HepG2 (cell line): ENCODE data around the gene KCNH6. TPM values are rescaled to one million over a fixed set of nuclear protein-coding genes. Genes with fewer than 3 reads are reported as not detected.

ENCODE experiments used
- AHR ChIP-seq: IDR thresholded peaks from 2 replicates; pipeline ENCODE4 v1.6.1; 2018; ENCODE audit warnings: missing genetic modification reagents, missing compliant biosample characterization
- AKAP8 ChIP-seq: sonication (generic); formaldehyde crosslinking; IDR thresholded peaks from 2 replicates; pipeline ENCODE4 v1.5.1; 2020; ENCODE audit warnings: mild to moderate bottlenecking, missing genetic modification reagents
- GABPA ChIP-seq, 2 experiments: IDR thresholded peaks; 2 replicates each; pipeline ENCODE4 v1.6.1; 2011 to 2016; ENCODE audit warnings: low read depth in 2 of 2, low read length in 1 of 2, missing biosample characterization in 1 of 2, missing genetic modification characterization in 1 of 2
- HNRNPK ChIP-seq: fragments of 200-400 bp; formaldehyde crosslinking; IDR thresholded peaks from 2 replicates; pipeline ENCODE4 v1.6.1; 2018; ENCODE audit warnings: low read length, low read depth, moderate library complexity, mild to moderate bottlenecking; ENCODE audit not compliant: poor library complexity, severe bottlenecking
- HNRNPUL1 ChIP-seq: fragments of 200-400 bp; formaldehyde crosslinking; IDR thresholded peaks from 2 replicates; pipeline ENCODE4 v1.6.1; 2017; ENCODE audit warnings: low read depth, mild to moderate bottlenecking, low read length, moderate library complexity
- KDM2A ChIP-seq: sonication (generic); formaldehyde crosslinking; IDR thresholded peaks from 2 replicates; pipeline ENCODE4 v1.4.0; 2020; ENCODE audit warnings: low read depth, missing genetic modification reagents, borderline replicate concordance
- MBNL3 ChIP-seq: fragments of 250-450 bp; sonication (Bioruptor Pico); conservative IDR thresholded peaks from 2 replicates; pipeline ENCODE4 v1.8.0; 2022; ENCODE audit warnings: mild to moderate bottlenecking, inconsistent platforms
- MZF1 ChIP-seq: sonication (generic); formaldehyde crosslinking; IDR thresholded peaks from 2 replicates; pipeline ENCODE4 v1.8.1; 2023; ENCODE audit warnings: mild to moderate bottlenecking, missing genetic modification reagents, borderline replicate concordance
- PCBP1 ChIP-seq: fragments of 200-400 bp; formaldehyde crosslinking; IDR thresholded peaks from 2 replicates; pipeline ENCODE4 v1.6.1; 2017; ENCODE audit warnings: mild to moderate bottlenecking, low read depth, low read length, borderline replicate concordance
- POLR2AphosphoS5 ChIP-seq: IDR thresholded peaks from 2 replicates; pipeline ENCODE4 v1.6.1; 2012; ENCODE audit warnings: low read depth, low read length
- SRSF9 ChIP-seq: fragments of 200-400 bp; formaldehyde crosslinking; IDR thresholded peaks from 2 replicates; pipeline ENCODE4 v1.6.1; 2018; ENCODE audit warnings: borderline replicate concordance, mild to moderate bottlenecking, low read depth, low read length; ENCODE audit not compliant: insufficient read depth, poor library complexity, severe bottlenecking
- ZBTB1 ChIP-seq: sonication (generic); formaldehyde crosslinking; IDR thresholded peaks from 2 replicates; pipeline ENCODE4 v1.4.0; 2020; ENCODE audit warnings: missing genetic modification reagents, borderline replicate concordance
- ZNF121 ChIP-seq: sonication (generic); formaldehyde crosslinking; IDR thresholded peaks from 2 replicates; pipeline ENCODE4 v1.5.0; 2020; ENCODE audit warnings: mild to moderate bottlenecking, missing genetic modification reagents
- ZNF256 ChIP-seq: sonication (generic); formaldehyde crosslinking; conservative IDR thresholded peaks from 2 replicates; pipeline ENCODE4 v1.4.0; 2020; ENCODE audit warnings: missing genetic modification reagents
- ZNF510 ChIP-seq: sonication (generic); formaldehyde crosslinking; IDR thresholded peaks from 2 replicates; pipeline ENCODE4 v1.4.0; 2020; ENCODE audit warnings: low read depth, mild to moderate bottlenecking, missing genetic modification reagents
- ZNF678 ChIP-seq: sonication (generic); formaldehyde crosslinking; IDR thresholded peaks from 2 replicates; pipeline ENCODE4 v1.4.0; 2020; ENCODE audit warnings: mild to moderate bottlenecking, missing genetic modification reagents
- ZNF768 ChIP-seq: sonication (generic); formaldehyde crosslinking; IDR thresholded peaks from 2 replicates; pipeline ENCODE4 v1.4.0; 2020; ENCODE audit warnings: missing genetic modification reagents
- ZNF777 ChIP-seq: sonication (generic); formaldehyde crosslinking; IDR thresholded peaks from 2 replicates; pipeline ENCODE4 v1.4.0; 2020; ENCODE audit warnings: missing genetic modification reagents
- ZSCAN25 ChIP-seq: sonication (generic); formaldehyde crosslinking; IDR thresholded peaks from 2 replicates; pipeline ENCODE4 v1.8.0; 2022; ENCODE audit warnings: mild to moderate bottlenecking, missing genetic modification reagents
- polyA plus RNA-seq, 8 experiments: library from polyadenylated mRNA; depleted of rRNA in 3 of 8; stranded (reverse) in 7 of 8; unstranded in 1 of 8; fragments of >200 nt; fragmentation: Illumina TruSeq in 4 of 8; extraction: Trizol in 4 of 8; gene quantifications; 2 replicates each; pipeline versions ENCODE4 v1.2.1 to v1.2.3, GENCODE V29; 2011 to 2016; ENCODE audit warnings: low read depth in 4 of 8, missing spikeins in 1 of 8, mixed read lengths in 1 of 8; ENCODE audit not compliant: insufficient read depth in 1 of 8
- total RNA-seq, 5 experiments: library from RNA; depleted of rRNA; stranded (reverse); fragments of >200 nt; fragmentation: Illumina TruSeq; extraction: Trizol; gene quantifications; 2 replicates each; pipeline ENCODE4 v1.2.3, GENCODE V29; 2016; ENCODE audit warnings: low read depth in 1 of 5
- TF ChIP-seq, protein P1 (sequence below): sonication (generic); formaldehyde crosslinking; IDR thresholded peaks from 2 replicates; pipeline ENCODE4 v1.4.0; 2020; ENCODE audit warnings: mild to moderate bottlenecking, missing genetic modification reagents
- TF ChIP-seq, protein P2 (sequence below): sonication (generic); formaldehyde crosslinking; IDR thresholded peaks from 2 replicates; pipeline ENCODE4 v1.8.0; 2022; ENCODE audit warnings: missing genetic modification reagents, low read depth, mild to moderate bottlenecking, borderline replicate concordance
- TF ChIP-seq, protein P3 (sequence below): sonication (generic); formaldehyde crosslinking; IDR thresholded peaks from 2 replicates; pipeline ENCODE4 v1.5.0; 2020; ENCODE audit warnings: missing genetic modification reagents
- TF ChIP-seq, protein P4 (sequence below), 2 experiments: sonication (generic) in 1 of 2; formaldehyde crosslinking in 1 of 2; IDR thresholded peaks; 2 replicates each; pipeline versions ENCODE4 v1.4.0 to v1.6.1; 2018 to 2020; ENCODE audit warnings: missing genetic modification reagents in 2 of 2, borderline replicate concordance in 1 of 2, low read depth in 1 of 2, mild to moderate bottlenecking in 1 of 2, missing biosample characterization in 1 of 2

KCNH6 gene
- total and polyA plus RNA-seq, 2 of the 13 experiments (the other 11 are each of a cell fraction or from before 2014, with no cell fraction given): 0.05 to 0.18 TPM

DNA sequence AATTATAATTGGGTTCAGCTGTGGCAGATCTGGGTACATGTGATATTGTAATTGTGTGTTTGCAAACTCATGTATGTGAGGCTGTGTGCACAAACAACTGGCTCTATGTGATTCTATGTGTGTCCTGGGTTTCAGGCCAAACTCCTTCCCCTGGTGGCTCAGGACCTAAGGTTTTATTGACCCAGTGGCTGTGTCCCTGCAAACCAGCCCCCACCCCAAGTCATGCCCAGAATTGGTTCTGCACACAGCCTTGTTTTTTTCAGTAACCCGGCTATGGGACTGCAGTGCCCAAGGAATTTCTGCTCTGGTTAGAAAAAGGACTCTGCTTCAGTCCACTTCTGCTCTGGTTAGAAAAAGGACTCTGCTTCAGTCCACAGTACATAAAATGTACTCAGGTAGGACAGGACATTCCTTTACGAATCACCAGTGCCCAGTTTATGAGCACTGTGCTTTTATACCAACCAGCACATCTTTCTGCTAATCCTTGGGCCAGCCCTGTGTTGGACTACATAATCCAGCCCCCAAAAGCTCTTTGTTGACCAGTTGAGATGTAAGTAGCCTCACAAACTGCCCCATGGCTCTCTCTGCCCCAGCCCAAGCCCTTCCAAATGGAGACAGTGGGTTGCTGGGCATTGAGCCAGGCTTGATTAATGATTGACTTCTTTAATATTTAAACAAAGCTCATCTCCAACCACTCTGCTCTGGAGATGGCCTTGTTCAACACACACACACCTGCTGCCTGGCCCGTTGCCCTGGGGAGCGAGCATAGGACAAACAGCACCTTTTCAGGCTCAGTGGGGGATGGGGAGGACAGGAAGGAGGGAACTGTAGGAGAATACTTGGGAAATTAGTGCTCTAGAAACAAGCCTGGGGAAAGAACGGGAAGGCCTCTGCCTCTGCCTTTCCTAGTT, 2.9 kb upstream of the KCNH6 start (continued):
- TF ChIP-seq, protein P1, sequence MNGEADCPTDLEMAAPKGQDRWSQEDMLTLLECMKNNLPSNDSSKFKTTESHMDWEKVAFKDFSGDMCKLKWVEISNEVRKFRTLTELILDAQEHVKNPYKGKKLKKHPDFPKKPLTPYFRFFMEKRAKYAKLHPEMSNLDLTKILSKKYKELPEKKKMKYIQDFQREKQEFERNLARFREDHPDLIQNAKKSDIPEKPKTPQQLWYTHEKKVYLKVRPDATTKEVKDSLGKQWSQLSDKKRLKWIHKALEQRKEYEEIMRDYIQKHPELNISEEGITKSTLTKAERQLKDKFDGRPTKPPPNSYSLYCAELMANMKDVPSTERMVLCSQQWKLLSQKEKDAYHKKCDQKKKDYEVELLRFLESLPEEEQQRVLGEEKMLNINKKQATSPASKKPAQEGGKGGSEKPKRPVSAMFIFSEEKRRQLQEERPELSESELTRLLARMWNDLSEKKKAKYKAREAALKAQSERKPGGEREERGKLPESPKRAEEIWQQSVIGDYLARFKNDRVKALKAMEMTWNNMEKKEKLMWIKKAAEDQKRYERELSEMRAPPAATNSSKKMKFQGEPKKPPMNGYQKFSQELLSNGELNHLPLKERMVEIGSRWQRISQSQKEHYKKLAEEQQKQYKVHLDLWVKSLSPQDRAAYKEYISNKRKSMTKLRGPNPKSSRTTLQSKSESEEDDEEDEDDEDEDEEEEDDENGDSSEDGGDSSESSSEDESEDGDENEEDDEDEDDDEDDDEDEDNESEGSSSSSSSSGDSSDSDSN: peak; percentile 57
- TF ChIP-seq HNRNPUL1 (peak; percentile 89), MZF1 (CRISPR knock-in tag) (no peak), AKAP8 (CRISPR knock-in tag) (no peak), AHR (CRISPR knock-in tag) (peak; percentile 61; the same call in 1 of the 2 replicates), ZNF256 (CRISPR knock-in tag) (no peak), POLR2AphosphoS5 (peak; percentile 49; the same call in 1 of the 2 replicates), HNRNPK (no peak), ZBTB1 (CRISPR knock-in tag) (no peak), ZNF510 (no peak), KDM2A (CRISPR knock-in tag) (peak; percentile 88), PCBP1 (no peak), ZNF777 (peak; percentile 37; the same call in 1 of the 2 replicates), GABPA (IDR thresholded peaks at IDR 0.05; ENCODE audit: low read depth, low read length) (no peak), GABPA (CRISPR knock-in tag; IDR thresholded peaks at IDR 0.05; ENCODE audit: low read depth) (peak; percentile 45), ZNF678 (CRISPR knock-in tag) (no peak), SRSF9 (no peak), MBNL3 (CRISPR knock-in tag) (no peak), ZNF121 (CRISPR knock-in tag) (peak; percentile 20; the same call in 1 of the 2 replicates), ZNF768 (CRISPR knock-in tag) (no peak), ZSCAN25 (CRISPR knock-in tag) (peak; percentile 86)
- TF ChIP-seq, protein P2, sequence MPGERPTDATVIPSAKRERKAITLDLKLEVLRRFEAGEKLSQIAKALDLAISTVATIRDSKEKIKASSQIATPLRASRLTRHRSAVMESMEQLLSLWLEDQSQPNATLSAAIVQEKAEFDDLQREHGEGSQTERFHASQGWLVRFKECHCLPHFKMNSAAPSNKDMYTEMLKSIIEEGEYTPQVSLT (CRISPR knock-in tag): no peak; the same call in 1 of the 2 replicates
- TF ChIP-seq, protein P3, sequence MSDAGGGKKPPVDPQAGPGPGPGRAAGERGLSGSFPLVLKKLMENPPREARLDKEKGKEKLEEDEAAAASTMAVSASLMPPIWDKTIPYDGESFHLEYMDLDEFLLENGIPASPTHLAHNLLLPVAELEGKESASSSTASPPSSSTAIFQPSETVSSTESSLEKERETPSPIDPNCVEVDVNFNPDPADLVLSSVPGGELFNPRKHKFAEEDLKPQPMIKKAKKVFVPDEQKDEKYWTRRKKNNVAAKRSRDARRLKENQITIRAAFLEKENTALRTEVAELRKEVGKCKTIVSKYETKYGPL: no peak
- TF ChIP-seq, protein P4, sequence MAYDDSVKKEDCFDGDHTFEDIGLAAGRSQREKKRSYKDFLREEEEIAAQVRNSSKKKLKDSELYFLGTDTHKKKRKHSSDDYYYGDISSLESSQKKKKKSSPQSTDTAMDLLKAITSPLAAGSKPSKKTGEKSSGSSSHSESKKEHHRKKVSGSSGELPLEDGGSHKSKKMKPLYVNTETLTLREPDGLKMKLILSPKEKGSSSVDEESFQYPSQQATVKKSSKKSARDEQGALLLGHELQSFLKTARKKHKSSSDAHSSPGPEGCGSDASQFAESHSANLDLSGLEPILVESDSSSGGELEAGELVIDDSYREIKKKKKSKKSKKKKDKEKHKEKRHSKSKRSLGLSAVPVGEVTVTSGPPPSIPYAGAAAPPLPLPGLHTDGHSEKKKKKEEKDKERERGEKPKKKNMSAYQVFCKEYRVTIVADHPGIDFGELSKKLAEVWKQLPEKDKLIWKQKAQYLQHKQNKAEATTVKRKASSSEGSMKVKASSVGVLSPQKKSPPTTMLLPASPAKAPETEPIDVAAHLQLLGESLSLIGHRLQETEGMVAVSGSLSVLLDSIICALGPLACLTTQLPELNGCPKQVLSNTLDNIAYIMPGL (CRISPR knock-in tag; IDR thresholded peaks at IDR 0.05; ENCODE audit: borderline replicate concordance in 1 of 2, low read depth in 1 of 2): peak in 1 of 2 experiments; percentile 73; a peak in 1 of 4 replicates
